ENCODE data around the gene COX6A1. TPM values are rescaled to one million over a fixed set of nuclear protein-coding genes. Genes with fewer than 3 reads are reported as not detected.

Gene COX6A1
- total RNA-seq, 1 experiment from 2014 or later = 464 TPM

DNA sequence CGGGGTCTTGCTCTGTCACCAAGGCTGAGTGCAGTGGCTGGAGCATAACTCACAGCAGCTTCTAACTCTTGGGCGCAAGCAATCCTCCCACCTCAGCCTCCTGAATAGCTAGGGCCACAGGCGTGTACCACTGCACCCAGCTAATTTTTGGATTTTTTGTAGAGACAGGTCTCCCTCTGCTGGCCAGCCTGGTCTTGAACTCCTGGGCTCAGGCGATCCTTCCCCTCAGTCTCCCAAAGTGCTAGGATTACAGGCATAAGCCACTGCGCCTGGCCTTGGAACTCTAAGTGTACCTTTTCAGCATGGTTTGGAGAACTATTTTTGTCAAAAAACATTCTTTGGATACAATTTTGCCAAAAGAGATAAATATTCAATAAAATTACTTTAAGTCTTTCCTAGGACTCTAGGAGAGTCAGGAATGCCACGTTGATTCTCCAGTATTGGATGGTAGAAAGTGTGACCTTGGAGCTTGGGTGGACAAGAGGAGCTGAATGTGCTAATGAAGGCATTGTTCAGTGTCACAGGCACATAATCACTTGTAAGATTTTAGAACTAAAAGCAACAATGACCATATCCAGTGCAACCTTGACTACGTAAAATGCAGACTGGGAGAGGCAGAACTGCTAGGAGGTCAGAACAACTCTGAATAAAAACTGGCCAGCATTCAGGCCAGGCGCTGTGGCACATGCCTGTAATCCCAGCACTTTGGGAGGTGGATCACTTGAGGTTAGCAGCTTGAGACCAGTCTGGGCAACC is 28.8 kb downstream of the COX6A1 start:
- Histone ChIP-seq H3K9me3 (ENCODE audit: control insufficient read depth in 1 of 2, insufficient read depth in 1 of 2, low read depth in 1 of 2, low read length in 2 of 2) (no peaks in the 10 kb centered on the region), H3K27me3 (ENCODE audit: insufficient read depth, low read length) (no peaks in the 10 kb centered on the region), H3K4me3 (replicated peaks in 1 of 2; ENCODE audit: low read depth in 1 of 2, low read length in 2 of 2) (no peak overlapping the region), H3K79me2 (ENCODE audit: insufficient read depth, low read length) (peaks cover 89% of the 10 kb centered on the region), H2AFZ (ENCODE audit: low read depth, low read length, poor library complexity, severe bottlenecking) (no peak overlapping the region), H3K9me2 (ENCODE audit: insufficient read depth) (no peaks in the 10 kb centered on the region), H3K27ac (ENCODE audit: low read depth, low read length) (no peak overlapping the region), H3K9ac (ENCODE audit: low read length) (no peak overlapping the region), H3K36me3 (ENCODE audit: control insufficient read depth in 1 of 2, insufficient read depth in 2 of 2, low read length in 2 of 2) (peaks cover 45 to 46% of the 10 kb centered on the region in 2 experiments), H3K4me2 (ENCODE audit: low read length) (no peak overlapping the region), H4K20me1 (ENCODE audit: insufficient read depth) (peaks cover 32% of the 10 kb centered on the region), H3K4me1 (ENCODE audit: control insufficient read depth in 1 of 2, insufficient read depth in 2 of 2, low read length in 2 of 2) (peaks cover 10 to 32% of the 10 kb centered on the region in 2 experiments)
- ChIA-PET POLR2A (interaction anchor here (1.0 to 1.1 kb wide), 2 partner anchors 29 to 173 kb away, joined by 3 read pairs; partner anchors contain the start of genes DYNLL1 and RNU4-1), CTCF (interaction anchor here (0.6 to 3.2 kb wide), 8 partner anchors 9 to 505 kb away, joined by 3 to 25 read pairs (median 4); partner anchors contain the start of gene POP5), RAD21 (ENCODE audit: low non-redundant PET in 1 of 2, low total read pairs in 2 of 2, uncharacterized antibody in 2 of 2, unreplicated experiment in 2 of 2) (interaction anchor here in 1 of 2 experiments (0.9 kb wide), 1 partner anchor 131 kb away, joined by 3 read pairs; no protein-coding TSS in a partner anchor)
- DNase-seq (ENCODE audit: low read depth, low spot score) (peak; percentile 34), ATAC-seq (peak; percentile 43)
- no TSS peak for BruUV-seq (replicated peaks)
- intact Hi-C loops (cut with micrococcal nuclease) = loop anchor here (1.0 to 5.0 kb wide), 2 partner anchors 110 to 129 kb away; no protein-coding TSS in a partner anchor
- TF ChIP-seq TCF7L2 (IDR thresholded peaks at IDR 0.05; ENCODE audit: borderline replicate concordance, extremely low read depth, insufficient read depth, insufficient read length) = no peak
- peak in 2 of 3 experiments; percentile 64 to 73; a peak in 4 of 6 replicates for TF ChIP-seq CTCF (IDR thresholded peaks at IDR 0.05 in 2 of 3, conservative IDR thresholded peaks at IDR 0.05 in 1 of 3; ENCODE audit: borderline replicate concordance in 1 of 3, insufficient read depth in 1 of 3, low read depth in 2 of 3, low read length in 2 of 3)
- TF ChIP-seq POLR2A (IDR thresholded peaks at IDR 0.05; ENCODE audit: borderline replicate concordance, extremely low read depth, insufficient read depth, insufficient read length) = no peak

Data from HCT116 (cell line).